Activated CD4-positive, CD25-positive, alpha-beta regulatory T cell (primary cell): ENCODE data around the gene MTMR6.
"Not testable (repeated sequence)": the region's sequence is repeated elsewhere in the genome, so short reads cannot be mapped to it uniquely, and the experiment has no call there.

Experiments
- DNase-seq, 4 experiments: peaks; one replicate each; lab custom pipeline; 2025; lab: John Stamatoyannopoulos, UW

MTMR6 gene

DNA sequence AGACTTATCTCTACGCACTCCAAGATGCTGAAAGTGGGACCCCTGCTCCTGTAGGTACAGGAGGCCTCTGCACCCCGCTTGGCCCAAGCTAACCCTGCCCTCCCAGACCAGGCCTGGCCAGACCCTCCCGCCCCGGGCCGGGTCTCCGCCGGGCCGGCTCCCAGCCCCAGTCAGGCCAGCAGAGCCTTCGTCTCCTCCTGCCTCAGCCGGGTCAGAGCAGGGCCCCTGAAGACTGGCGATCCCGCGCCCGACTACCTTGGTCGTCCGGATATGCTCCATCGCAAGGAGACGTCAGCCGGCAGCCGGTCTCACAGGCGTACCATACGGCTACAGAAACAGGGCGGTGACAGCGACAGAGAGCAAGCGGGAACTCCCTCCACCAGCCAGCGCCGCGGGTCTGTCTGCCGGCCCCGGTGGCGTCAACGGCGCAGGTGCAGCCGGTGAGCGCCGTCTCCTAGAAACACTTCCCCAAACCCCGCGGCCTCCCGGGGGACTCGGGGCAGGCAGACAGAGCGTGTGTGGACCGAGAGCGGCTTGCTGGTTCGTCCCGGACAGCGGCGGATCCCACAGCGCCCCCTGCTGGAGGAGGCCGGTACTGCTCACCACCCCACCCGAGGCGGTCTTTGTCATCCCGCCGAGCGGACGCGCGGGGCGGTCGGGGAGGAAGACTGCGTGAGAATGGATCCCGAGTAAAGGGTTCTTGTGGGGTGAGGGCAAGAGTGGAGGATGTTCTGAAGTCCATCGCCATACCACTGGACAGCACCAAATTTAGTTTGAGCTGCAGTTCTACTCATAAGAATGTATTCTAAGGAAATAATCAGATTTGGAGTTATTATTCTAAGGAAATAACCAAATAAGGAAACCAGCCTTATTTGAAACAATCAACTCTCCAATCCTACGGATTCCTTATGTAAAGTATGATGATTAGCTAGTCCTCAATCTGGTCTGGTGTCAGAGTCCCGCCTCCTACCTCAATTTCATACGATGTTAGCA, at the start of gene MTMR6:
Gene MTMR6, minus strand, starts transcription at position 520 of the 993 bp plus-strand sequence. Its CDS starts 241 bp downstream, at position 279.
- peak; percentile 83 to 94 (median 92) for DNase-seq

DNA sequence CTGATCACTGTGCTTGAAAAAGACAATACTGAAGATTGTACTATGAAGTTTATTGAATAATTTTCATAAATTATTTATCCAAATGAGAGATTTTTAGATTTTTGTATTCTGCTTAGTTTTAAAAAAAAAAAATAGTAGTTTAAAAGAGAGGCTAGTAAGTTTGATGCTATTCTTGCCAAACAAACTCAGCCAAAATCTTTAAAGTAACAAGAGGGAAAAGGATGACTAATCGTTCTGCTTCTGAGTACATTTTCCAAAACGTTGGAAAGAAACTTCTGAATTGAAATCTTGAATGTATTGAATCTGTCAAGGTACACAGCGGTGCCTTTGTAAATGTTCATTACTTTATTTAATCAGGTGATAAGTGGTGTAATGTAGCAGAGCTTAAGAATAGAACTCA, 48.6 kb upstream of the MTMR6 start:
- DNase-seq: no peak

GRCh38 chr13:25330541-25330940, 43.3 kb upstream of the MTMR6 start:
- no peak for DNase-seq

DNA sequence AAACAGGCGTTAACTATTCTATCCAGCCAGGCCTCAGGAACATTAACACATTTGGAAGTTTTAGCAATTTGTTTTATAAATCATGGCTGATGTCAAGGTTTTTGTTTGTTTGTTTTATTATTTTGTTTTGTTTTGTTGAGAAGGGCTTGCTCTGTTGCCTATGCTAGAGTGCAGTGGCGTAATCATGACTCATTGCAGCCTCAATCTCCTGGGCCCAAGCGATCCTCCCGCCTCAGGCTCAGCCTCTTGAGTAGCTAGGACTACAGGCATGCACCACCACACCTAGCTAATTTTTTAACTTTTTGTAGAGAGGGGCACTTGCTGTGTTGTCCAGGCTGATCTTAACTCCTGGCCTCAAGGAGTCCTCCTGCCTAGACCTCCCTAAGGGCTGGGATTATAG, 42.4 kb upstream of the MTMR6 start:
- DNase-seq: no peak

GRCh38 chr13:25324100-25324499, 36.8 kb upstream of the MTMR6 start:
- no peak for DNase-seq

DNA sequence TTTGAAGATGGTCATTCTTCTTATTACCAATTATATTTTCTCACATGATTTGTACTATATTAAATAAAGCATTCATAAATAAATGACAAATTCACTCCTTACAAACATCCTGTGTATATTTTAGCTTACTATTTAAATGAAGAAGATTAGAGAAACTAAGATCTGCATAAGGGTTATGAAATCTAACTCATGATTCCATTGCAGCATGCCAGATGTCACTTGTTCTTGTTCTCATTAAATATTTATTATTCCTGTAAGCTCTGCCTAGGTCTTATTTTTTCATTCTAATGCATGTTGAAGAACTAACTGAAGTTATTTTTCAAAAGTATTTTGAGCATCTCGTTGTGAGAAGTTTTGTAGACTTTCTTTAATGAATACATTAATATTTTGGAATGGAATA, 32.5 kb upstream of the MTMR6 start:
- DNase-seq: no peak

DNA sequence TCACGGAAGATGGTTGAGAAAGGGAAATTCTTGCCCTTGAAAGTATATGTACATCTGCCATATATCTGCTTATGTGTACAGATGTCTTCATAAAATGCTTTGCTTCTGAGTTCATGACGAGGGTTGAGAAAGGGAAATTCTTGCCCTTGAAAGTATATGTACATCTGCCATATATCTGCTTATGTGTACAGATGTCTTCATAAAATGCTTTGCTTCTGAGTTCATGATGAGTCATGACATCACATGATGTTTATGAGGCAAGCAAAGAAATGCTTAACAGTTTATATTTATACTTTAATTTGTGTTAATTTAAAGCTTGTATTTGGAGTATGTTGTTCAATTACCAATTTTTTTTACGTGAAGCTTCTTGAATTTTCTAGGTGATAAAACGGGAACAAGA, 31.7 kb upstream of the MTMR6 start:
- not testable (repeated sequence) for DNase-seq

- DNase-seq: no peak
Observed at GRCh38 chr13:25310891-25311290, 23.6 kb upstream of the MTMR6 start.

DNA sequence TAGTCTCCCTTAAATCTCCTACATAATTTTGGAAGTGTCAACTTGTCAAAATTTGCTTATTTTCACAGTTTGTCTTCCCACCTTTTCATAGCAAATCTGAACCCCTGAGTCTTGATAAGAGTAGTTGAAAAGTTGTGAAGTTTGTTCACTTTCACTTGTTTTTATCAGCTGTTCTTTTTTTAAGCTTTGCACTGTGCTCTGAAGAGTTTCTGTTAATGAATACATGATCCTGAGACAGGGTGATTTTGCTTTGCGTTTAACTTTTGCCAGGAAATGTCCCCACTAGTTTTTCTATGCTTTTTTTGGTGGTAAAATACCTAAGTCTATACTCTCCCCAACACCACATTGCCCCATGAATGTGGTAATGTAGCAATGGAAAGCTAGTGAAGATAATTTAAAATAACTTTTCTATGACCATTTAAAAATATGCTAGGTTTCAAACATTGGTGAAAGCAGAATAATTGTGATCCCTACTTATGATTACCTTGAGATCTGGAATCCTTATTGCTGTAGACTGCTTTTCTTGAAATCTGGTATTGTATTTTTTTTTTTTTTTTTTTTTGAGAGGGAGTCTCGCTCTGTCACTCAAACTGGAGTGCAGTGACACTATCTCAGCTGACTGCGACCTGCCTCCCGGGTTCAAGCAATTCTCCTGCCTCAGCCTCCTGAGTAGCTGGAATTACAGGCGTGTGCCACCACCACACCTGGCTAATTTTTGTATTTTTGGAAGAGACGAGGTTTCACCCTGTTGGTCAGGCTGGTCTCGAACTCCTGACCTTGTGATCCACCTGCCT, 19.6 kb upstream of the MTMR6 start:
- DNase-seq: no peak

GRCh38 chr13:25302121-25302520, 14.8 kb upstream of the MTMR6 start:
- no peak for DNase-seq

DNA sequence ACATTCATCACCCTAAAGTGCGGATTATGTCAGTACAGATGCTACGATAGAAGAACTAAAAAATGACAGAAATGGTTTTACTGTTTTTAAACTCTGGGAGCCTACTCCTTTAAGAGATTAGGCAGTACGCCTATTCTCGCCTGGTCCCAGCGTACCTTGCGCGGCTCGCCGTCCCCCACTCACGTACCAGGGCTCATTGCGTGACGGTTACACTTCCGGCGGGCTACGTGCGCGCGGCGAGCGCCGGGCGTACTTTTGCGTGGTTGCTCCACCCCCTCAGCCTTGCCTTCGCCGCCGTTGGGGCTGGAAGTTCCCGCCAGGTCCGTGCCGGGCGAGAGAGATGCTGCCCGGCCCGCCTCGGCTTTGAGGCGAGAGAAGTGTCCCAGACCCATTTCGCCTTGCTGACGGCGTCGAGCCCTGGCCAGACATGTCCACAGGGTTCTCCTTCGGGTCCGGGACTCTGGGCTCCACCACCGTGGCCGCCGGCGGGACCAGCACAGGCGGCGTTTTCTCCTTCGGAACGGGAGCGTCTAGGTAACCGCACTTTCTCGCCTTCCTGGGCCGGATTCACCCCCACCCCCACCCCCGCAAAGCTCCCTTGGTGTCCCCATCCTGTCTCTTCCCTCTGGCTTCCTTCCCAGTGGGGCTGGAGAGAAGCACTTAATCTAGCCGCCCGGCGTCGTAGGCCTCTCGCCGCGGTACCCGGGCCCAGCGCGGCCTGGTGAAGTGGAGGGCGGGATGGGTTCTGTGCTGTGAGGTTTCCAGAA, 14.2 kb upstream of the MTMR6 start, which contains the start of gene NUP58:
Gene NUP58, plus strand, starts transcription at position 279 of the 767 bp plus-strand sequence. Its CDS starts 149 bp downstream, at position 428.
- DNase-seq: peak; percentile 85 to 90 (median 86)

DNA sequence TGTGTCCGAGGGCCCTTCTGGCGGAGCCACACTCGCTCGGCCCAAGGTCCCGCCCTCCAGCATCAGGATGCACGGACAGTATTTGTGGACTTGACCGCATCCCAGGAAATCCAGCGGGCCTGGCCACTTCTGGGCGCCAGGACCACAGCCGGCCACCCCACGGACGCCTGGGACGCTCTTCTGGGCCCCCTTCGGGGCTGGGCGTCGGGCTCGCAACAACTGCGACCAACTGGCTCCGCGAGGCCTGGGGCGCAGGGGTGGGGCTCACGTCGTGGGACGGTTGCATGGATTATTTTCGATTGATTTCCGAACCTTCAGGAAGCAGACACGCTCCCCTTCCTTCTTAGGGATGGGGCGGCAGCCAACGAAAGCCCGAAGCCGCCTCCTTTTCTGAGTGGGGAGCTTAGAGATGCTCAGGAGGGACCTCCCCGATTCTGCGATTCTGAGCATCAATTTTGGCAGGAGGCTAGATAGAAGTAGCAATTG, 13.6 kb upstream of the MTMR6 start:
- DNase-seq: peak in 1 of 4 experiments; percentile 19

- no peak for DNase-seq
Observed at GRCh38 chr13:25295701-25296100, 8.4 kb upstream of the MTMR6 start.

- no peak for DNase-seq
Observed at GRCh38 chr13:25295228-25295627, 7.9 kb upstream of the MTMR6 start.

GRCh38 chr13:25292301-25292700, 5.0 kb upstream of the MTMR6 start:
- no peak for DNase-seq

DNA sequence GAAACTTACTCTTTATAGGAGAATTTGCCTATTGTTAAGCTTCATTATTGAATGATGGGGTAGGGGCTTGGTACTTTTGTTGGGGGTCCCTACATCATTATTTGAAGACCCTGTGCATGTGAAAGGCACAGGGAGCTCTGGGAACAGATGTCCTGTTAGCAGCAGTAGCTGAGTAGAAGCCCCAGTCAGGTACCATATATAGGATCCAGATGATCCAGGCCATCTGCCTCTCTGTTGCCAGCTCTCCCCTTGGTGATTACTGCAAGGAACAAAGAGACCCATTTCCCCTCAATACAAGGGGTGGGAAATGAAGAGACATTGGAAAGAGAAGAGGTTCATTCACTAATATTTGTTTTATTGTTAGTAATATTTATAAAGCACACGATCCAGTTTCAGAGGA, 4.4 kb upstream of the MTMR6 start:
- no peak for DNase-seq

DNA sequence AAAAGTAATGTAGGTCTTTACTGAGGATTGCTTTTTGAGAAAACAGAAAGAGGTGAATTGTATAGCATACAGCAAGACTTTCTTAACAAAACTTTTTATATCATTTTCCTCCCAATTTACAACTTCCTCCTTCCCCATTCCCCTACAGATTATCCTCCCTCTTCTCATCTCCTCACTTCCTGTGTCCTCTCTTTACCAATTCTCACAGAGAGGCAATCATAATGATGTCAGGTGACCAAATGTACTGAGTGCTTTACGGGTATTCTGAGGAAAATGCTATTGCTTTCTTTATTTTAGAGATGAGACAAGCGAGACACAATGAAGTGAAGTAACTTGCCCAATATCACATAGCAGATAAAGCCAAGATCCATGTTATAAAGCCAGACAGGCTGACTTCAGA, 1.7 kb upstream of the MTMR6 start:
- no peak for DNase-seq

GRCh38 chr13:25286308-25286968, 850 bp downstream of the MTMR6 start:
- DNase-seq: peak in 3 of 4 experiments; percentile 1 to 6 (median 4)

GRCh38 chr13:25281935-25282332, 5.4 kb downstream of the MTMR6 start:
- DNase-seq: no peak

DNA sequence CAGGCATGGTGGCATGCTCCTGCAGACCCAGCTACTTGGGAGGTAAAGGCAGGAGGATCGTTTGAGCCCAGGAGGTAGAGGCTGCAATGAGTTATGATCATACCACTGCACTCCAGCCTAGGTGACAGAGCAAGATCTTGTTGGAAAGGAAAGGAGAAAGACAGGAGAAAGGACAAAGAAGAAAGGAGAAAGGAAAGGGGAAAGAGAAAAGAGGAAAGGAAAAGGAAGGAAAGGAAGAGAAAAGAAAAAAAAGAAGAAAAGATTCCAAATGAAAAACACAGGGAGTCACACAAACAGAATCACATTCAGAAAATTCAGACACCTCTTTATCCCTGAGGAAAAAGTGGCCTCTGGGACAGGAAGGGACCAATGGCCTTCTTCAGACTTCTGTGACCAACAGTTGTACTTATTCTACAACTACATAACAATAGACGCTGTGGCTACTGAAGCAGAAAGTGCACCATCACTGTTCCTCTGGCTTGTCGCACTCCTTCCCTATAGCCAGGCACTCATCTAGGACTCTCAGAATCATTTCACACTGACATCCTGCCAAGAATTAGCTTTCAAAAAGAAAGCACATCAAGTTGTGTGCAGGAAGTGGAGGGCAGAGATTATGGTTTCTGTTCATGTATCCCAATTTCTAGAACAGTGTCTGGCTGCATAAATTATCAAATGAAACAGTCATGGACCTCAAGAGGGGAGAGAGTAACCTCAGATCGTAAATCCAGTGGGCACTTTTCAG, 5.9 kb downstream of the MTMR6 start:
- no peak for DNase-seq
